HUES48 (cell line): ENCODE results near the gene RPSA.

Source experiments
- H3K27ac ChIP-seq: one replicate; pipeline ENCODE4 v1.7.0; 2013; ENCODE audit warnings: low read depth, low read length, inconsistent platforms
- H3K27me3 ChIP-seq: 2 replicates; pipeline ENCODE4 v1.6.1; 2013; ENCODE audit warnings: mild to moderate bottlenecking, low read length; ENCODE audit not compliant: control insufficient read depth, insufficient read depth
- H3K36me3 ChIP-seq: 2 replicates; pipeline ENCODE4 v1.6.1; 2013; ENCODE audit warnings: low read length; ENCODE audit not compliant: control insufficient read depth, insufficient read depth
- H3K4me1 ChIP-seq: 2 replicates; pipeline ENCODE4 v1.6.1; 2013; ENCODE audit warnings: mild to moderate bottlenecking, low read length; ENCODE audit not compliant: control insufficient read depth, insufficient read depth
- H3K4me3 ChIP-seq: 2 replicates; pipeline ENCODE4 v1.5.1; 2013; ENCODE audit warnings: mild to moderate bottlenecking, low read depth, low read length
- H3K9ac ChIP-seq: 2 replicates; pipeline ENCODE4 v1.6.1; 2013; ENCODE audit warnings: mild to moderate bottlenecking, low read depth, low read length, moderate library complexity
- H3K9me3 ChIP-seq: 2 replicates; pipeline ENCODE4 v1.6.1; 2013; ENCODE audit warnings: low read length; ENCODE audit not compliant: control insufficient read depth, insufficient read depth

The RPSA gene

DNA sequence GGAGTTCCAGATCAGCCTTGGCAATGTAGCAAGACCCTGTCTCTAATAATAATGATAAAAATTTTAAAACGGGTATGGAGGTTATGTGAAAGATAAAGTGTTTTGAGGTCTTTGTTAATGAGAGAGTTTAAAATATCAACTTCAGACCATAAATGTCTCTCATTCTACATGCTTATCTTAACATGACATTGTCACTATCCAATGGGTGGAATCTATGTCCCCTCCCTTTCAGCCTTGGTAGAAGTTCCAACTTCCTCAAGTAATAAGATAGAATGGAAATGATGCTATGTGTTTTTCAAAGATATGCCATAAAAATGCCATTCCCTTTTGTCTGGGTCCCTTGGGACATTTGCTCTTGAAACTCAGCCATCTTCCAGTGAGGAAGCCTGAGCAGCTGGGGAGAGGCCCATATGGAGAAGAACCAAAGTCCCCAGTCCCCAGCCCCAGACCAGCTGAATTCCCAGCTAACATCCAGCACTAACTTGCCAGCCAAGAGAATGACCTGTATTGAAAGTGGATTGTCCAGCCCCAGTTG, 17.0 kb downstream of the RPSA start:
- Histone ChIP-seq H3K36me3 (no peaks in the 10 kb centered on the region), H3K4me3 (no peak overlapping the region), H3K9ac (no peak overlapping the region), H3K27ac (no peak overlapping the region), H3K4me1 (peaks cover 18% of the 10 kb centered on the region), H3K9me3 (no peaks in the 10 kb centered on the region), H3K27me3 (no peaks in the 10 kb centered on the region)

DNA sequence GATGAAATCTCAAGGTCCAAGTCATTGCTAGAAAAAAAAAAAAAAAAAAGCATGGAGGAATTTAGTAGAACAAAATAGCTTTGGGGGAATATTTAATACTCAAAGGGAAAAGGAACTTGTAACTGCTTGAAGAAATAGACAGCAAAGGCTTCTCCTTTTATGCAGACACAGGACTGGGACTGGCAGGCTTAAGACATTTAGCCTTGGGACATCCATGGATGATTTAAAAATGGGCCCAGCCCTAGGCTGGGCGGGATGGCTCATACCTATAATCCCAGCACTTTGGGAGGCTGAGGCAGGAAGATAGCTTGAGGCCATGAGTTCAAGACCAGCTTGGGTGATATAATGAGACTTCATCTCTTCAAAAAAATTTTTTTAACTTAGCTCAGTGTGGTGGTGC, 19.8 kb downstream of the RPSA start:
- H3K9me3 ChIP-seq, result no peaks in the 10 kb centered on the region
- no peaks in the 10 kb centered on the region for H3K36me3 ChIP-seq
- no peaks in the 10 kb centered on the region for H3K27me3 ChIP-seq
- no peaks in the 10 kb centered on the region for H3K4me1 ChIP-seq
- no peak overlapping the region for H3K4me3 ChIP-seq
- no peak overlapping the region for H3K9ac ChIP-seq
- H3K27ac ChIP-seq, result no peak overlapping the region

DNA sequence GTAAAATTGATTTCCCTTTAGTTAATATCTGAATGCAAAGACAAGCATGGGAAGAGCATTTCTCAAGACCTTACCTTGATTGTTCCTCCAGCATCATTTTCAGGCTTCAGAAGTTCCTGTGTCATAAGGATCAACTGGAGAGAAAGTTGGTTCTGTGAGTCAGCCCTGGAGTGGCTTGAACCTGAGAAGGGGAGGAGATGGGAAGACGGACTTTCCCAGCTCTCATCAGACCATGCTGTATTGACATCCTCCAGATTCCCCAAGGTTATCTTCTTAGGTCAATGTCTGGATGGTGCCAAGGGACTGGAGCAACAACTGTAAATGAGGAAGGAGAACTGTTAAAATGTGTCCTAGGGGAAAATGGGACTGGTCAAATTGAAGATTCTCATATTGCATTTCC, 21.0 kb downstream of the RPSA start:
- no peak overlapping the region for H3K9ac ChIP-seq
- H3K27ac ChIP-seq, result no peak overlapping the region
- H3K36me3 ChIP-seq, result no peaks in the 10 kb centered on the region
- H3K4me1 ChIP-seq, result no peaks in the 10 kb centered on the region
- H3K9me3 ChIP-seq, result no peaks in the 10 kb centered on the region
- H3K27me3 ChIP-seq, result no peaks in the 10 kb centered on the region
- H3K4me3 ChIP-seq, result no peak overlapping the region

DNA sequence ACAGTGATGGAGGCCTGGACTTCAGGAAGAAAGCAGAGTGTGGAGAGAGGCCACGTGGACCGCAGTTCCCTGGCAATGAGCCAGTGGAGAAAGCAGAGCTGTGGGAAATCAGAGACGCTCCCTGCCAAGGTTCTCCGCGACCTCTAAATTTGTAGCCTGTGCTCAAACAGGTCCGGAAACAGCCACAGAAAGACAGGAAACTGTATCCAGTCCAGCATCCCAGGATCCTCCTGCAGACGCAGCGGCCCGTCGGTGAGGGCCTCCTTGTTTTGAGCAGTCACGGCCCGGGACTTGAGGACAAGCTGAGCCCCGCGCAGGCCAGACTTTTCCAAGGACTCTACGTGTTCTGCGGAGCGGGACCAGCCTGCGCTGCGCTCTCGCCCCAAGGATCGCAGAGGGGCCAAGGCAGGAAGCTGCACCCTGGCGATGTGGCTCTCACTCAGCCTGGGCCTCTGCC, 22.3 kb downstream of the RPSA start:
- H3K4me1 ChIP-seq, result no peaks in the 10 kb centered on the region
- no peak overlapping the region for H3K27ac ChIP-seq
- no peak overlapping the region for H3K4me3 ChIP-seq
- no peaks in the 10 kb centered on the region for H3K9me3 ChIP-seq
- no peaks in the 10 kb centered on the region for H3K36me3 ChIP-seq
- no peak overlapping the region for H3K9ac ChIP-seq
- H3K27me3 ChIP-seq, result no peaks in the 10 kb centered on the region

DNA sequence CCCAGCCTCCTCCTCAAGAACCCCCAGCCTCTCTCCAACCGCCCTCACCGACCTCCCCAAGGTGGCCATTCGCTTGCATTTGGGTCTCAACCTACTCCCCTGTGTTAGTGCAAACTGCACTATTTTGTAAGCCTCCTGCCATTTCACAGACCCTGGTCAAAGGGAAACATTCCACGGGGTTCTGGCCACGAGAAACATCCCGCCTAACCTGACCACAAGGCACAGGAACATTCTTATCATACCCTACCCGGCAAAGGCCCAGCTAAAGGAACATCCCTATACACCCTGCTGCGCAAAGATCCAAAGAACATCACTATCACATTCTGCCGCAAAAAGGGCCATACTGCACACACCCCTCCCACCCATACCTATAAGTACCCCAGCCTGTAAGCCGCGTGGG, 22.9 kb downstream of the RPSA start:
- no peaks in the 10 kb centered on the region for H3K27me3 ChIP-seq
- no peaks in the 10 kb centered on the region for H3K36me3 ChIP-seq
- H3K9me3 ChIP-seq, result no peaks in the 10 kb centered on the region
- H3K4me3 ChIP-seq, result no peak overlapping the region
- H3K9ac ChIP-seq, result no peak overlapping the region
- H3K27ac ChIP-seq, result no peak overlapping the region
- no peaks in the 10 kb centered on the region for H3K4me1 ChIP-seq

DNA sequence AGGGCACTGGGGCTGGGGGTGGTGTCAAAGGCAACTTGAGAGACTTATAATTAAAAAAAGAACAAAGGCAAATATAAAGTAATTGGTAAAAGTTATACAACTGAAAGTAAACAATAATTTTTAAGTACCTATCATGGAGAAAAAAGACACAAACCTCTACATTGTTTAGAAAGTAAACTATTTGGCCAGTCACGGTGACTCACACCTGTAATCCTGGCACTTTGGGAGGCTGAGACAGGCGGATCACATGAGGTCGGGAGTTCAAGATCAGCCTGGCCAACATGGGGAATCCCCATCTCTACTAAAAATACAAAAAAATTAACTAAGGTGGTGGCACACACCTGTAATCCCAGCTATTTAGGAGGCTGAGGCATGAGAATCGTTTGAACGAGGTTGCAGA, 25.8 kb downstream of the RPSA start:
- Histone ChIP-seq H3K36me3 (no peaks in the 10 kb centered on the region), H3K27ac (no peak overlapping the region), H3K4me1 (no peaks in the 10 kb centered on the region), H3K27me3 (no peaks in the 10 kb centered on the region), H3K9me3 (no peaks in the 10 kb centered on the region), H3K4me3 (no peak overlapping the region), H3K9ac (no peak overlapping the region)

DNA sequence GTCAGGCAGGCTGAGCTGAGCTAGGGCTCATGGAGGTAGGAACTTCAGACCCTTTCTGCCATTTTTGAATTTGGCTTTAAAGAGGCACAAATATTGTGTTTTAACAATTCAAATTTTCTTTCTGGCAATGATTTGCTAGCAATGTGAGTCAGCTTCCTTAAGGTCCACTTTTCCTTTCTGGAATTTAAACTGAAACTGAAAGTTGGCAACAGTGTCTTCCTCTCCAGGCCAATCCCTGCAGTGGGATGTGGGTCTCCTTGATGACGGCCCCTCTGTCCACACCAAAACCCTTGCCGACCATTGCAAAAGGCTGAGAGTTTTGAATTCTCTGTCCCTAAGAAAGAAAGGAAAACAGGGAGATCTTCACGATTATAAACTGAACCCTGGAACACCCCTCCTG, 27.1 kb downstream of the RPSA start:
- Histone ChIP-seq H3K4me1 (no peaks in the 10 kb centered on the region), H3K9me3 (no peaks in the 10 kb centered on the region), H3K27me3 (no peaks in the 10 kb centered on the region), H3K4me3 (no peak overlapping the region), H3K27ac (no peak overlapping the region), H3K9ac (no peak overlapping the region), H3K36me3 (no peaks in the 10 kb centered on the region)

DNA sequence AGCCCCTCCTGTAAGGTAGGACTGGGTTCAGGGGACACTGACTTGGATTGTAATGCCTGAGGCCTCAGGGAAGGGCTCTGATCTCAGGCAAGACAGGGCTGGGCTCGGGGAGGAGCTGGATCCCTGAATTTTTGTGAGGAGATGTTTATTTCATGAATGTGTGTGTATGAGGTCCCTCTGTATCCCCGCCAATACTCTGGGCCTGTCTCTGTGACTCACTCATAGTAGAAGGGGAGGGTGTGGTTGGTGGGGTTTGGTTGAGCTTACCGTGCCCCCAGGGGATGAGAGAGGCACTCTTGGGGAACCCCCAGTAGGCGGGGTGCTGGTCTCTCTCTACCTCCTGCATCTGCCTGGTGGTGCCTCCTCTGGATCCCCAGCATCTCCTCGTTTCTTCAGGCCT, 28.1 kb downstream of the RPSA start:
- H3K9ac ChIP-seq, result no peak overlapping the region
- H3K9me3 ChIP-seq, result no peaks in the 10 kb centered on the region
- no peak overlapping the region for H3K4me3 ChIP-seq
- H3K27me3 ChIP-seq, result no peaks in the 10 kb centered on the region
- H3K27ac ChIP-seq, result no peak overlapping the region
- H3K4me1 ChIP-seq, result no peaks in the 10 kb centered on the region
- no peaks in the 10 kb centered on the region for H3K36me3 ChIP-seq

DNA sequence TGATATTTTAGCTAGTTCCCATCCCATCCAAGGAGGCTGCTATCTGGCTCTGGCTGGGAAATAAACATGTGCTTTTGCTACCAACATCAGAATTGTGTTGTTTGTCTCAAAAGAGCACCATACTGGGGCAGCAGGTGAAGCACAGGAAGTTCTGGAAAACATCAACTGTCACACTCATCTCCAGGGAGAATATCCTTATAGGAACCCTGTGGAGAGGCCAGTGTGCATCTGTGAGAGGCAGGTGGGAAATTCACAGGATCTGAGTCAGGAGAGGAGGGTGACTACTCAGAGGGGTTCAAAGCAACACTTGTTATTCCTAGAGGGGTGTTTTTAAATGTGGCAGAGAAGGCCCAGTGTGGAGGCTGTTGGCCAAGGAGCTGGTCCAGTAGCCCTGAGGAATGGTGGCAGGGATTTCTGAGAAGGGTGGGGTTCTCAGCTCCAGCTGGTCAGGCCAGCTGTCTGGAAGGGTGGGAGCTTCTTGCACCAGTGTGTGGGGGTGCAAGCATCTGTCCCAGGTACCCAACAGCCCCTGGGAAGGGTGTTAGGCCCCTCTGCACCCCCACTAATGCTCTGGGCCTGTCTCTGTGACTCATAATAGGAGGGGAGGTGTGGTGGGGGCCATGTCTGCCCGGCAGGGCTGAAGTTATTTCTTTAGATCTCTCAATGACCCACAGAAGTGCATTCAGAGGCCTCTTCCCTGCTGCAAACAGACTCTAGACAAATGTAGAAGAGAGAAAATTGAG, 28.7 kb downstream of the RPSA start:
- H3K4me1 ChIP-seq, result no peaks in the 10 kb centered on the region
- no peaks in the 10 kb centered on the region for H3K9me3 ChIP-seq
- no peaks in the 10 kb centered on the region for H3K27me3 ChIP-seq
- H3K4me3 ChIP-seq, result no peak overlapping the region
- no peak overlapping the region for H3K9ac ChIP-seq
- H3K27ac ChIP-seq, result no peak overlapping the region
- H3K36me3 ChIP-seq, result no peaks in the 10 kb centered on the region

DNA sequence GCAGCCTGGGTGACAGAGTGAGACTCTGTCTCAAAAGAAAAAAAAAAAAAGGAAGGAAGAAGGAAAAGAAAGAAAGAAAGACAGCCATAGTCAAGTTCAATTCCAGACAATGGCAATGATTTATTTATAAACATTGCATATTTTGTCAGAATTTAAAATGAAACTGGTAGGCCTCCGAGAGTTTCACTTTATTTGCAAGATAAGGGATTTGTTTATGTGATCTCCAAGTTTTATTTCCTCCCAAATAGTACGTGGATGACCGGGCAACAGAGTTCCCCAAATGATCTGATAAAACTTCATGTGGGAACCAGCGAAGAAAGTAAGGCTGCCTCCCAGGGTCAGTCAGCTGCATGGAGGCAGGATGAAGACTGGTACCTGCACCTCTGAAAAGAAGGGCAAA, 32.4 kb downstream of the RPSA start:
- H3K27ac ChIP-seq, result no peak overlapping the region
- no peaks in the 10 kb centered on the region for H3K27me3 ChIP-seq
- H3K36me3 ChIP-seq, result no peaks in the 10 kb centered on the region
- no peaks in the 10 kb centered on the region for H3K9me3 ChIP-seq
- H3K4me3 ChIP-seq, result no peak overlapping the region
- no peak overlapping the region for H3K9ac ChIP-seq
- H3K4me1 ChIP-seq, result no peaks in the 10 kb centered on the region

DNA sequence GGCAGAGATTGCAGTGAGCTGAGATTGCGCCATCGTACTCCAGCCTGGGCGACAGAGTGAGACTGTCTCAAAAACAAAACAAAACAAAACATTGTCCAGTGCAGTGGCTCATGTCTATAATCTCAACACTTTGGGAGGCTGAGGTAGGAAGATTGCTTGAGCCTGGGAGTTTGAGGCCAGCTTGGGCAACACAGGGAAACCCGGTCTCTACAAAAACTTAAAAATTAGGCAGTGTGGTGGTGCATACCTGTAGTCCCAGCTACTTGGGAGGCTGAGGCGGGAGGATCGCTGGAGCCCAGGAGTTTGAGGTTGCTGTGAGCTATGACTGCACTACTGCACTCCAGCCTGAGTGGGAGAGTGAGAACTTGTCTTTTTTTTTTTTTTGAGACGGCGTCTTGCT, 33.8 kb downstream of the RPSA start:
- Histone ChIP-seq H3K4me1 (no peaks in the 10 kb centered on the region), H3K9ac (no peak overlapping the region), H3K9me3 (no peaks in the 10 kb centered on the region), H3K4me3 (no peak overlapping the region), H3K27me3 (no peaks in the 10 kb centered on the region), H3K36me3 (no peaks in the 10 kb centered on the region), H3K27ac (no peak overlapping the region)
